AG04450 (cell line): ENCODE data around the gene LRIT1. TPM values are rescaled to one million over a fixed set of nuclear protein-coding genes. Genes with fewer than 3 reads are reported as not detected.
A peak's percentile ranks its signal among the peaks of the same experiment; 100 is the strongest.

Source experiments
- CTCF ChIA-PET: fragments of 300-600, 350-600 bp; formaldehyde crosslinking; extraction: SDS; loops from one replicate; lab custom pipeline; 2022; ENCODE audit warnings: antibody characterized with exemption, inconsistent platforms; lab: Charles Lee
- POLR2A ChIA-PET: fragments of 350-600 bp; formaldehyde crosslinking; extraction: SDS; loops from one replicate; lab custom pipeline; 2021; ENCODE audit warnings: antibody characterized with exemption, inconsistent platforms; lab: Yijun Ruan, JAX
- DNase-seq: peaks from one replicate; pipeline ENCODE4 v3.0.0-alpha.2; 2011; ENCODE audit warnings: low read depth, low spot score
- H3K27ac ChIP-seq: one replicate; pipeline ENCODE4 v1.5.1; 2012; ENCODE audit warnings: low read depth, low read length, control low read depth
- H3K27me3 ChIP-seq: one replicate; pipeline ENCODE4 v1.6.0; 2012; ENCODE audit warnings: low read length; ENCODE audit not compliant: control insufficient read depth, insufficient read depth
- H3K4me3 ChIP-seq: 2 replicates; pipeline ENCODE4 v1.5.1; 2011; ENCODE audit warnings: mild to moderate bottlenecking, low read depth, low read length, control low read depth
- H3K9me3 ChIP-seq: 2 replicates; pipeline ENCODE4 v1.5.1; 2012; ENCODE audit warnings: low read length; ENCODE audit not compliant: control insufficient read depth, insufficient read depth
- polyA plus RNA-seq: library from polyadenylated mRNA; depleted of rRNA; stranded (reverse); fragments of >200 nt; gene quantifications from 2 replicates; pipeline ENCODE4 v1.2.3, GENCODE V29; 2011
- TF ChIP-seq, protein P1 (sequence below): IDR thresholded peaks from 2 replicates; pipeline ENCODE4 v1.5.1; 2011; ENCODE audit warnings: low read depth, low read length, control low read depth, inconsistent platforms

Gene LRIT1
- polyA plus RNA-seq, 1 experiment, result not detected

DNA sequence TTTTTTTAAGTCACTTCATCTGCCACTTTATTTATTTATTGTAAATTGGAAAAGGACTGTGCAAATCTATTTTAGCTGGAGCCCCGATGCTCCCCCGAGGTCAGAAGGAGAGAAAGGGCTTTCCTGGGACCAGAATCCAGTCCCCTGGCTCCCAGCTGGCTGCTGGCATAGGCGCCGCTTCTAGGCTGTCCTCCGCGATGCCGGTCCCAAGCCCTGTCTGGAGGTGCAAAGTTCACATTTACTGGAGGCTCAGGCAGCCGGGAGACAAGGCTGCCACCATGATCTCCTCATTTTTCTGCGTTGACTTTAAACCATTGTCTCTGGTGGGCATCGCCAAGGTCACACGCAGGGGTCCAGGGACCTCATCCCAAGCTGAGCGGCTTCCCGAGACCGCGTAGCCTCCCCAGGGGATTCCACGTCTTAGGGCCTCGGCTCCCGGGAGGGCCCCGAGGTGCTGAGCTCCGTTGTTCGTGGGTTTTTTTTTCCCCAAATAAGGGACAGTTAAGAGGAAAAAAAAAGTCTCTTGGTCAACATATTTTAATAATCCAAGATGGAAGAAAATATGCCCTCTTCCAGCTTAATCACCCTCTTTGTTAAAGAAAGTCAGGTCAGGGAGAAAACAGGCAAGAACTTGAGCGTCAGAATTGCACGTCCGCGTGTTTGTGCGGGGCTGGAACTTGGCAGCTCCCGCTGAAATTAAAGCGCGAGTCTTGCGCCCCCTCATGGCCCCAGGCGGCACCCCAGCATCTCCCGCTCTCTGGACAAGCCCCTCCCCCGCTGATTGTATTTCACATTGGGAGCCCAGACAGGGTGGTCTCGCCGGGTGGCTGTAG, 15.4 kb upstream of the LRIT1 start:
- Histone ChIP-seq H3K4me3 (no peak overlapping the region), H3K27ac (no peak overlapping the region), H3K27me3 (peaks cover 4% of the 10 kb centered on the region), H3K9me3 (no peaks in the 10 kb centered on the region; the same call in 1 of the 2 replicates)
- POLR2A ChIA-PET, result no interaction called here
- TF ChIP-seq, protein P1, sequence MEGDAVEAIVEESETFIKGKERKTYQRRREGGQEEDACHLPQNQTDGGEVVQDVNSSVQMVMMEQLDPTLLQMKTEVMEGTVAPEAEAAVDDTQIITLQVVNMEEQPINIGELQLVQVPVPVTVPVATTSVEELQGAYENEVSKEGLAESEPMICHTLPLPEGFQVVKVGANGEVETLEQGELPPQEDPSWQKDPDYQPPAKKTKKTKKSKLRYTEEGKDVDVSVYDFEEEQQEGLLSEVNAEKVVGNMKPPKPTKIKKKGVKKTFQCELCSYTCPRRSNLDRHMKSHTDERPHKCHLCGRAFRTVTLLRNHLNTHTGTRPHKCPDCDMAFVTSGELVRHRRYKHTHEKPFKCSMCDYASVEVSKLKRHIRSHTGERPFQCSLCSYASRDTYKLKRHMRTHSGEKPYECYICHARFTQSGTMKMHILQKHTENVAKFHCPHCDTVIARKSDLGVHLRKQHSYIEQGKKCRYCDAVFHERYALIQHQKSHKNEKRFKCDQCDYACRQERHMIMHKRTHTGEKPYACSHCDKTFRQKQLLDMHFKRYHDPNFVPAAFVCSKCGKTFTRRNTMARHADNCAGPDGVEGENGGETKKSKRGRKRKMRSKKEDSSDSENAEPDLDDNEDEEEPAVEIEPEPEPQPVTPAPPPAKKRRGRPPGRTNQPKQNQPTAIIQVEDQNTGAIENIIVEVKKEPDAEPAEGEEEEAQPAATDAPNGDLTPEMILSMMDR, result peak; percentile 76
- DNase-seq, result no peak
- CTCF ChIA-PET, result interaction anchor here (0.6 to 4.5 kb wide), 26 partner anchors 10 to 295 kb away, joined by 3 to 47 read pairs (median 4); partner anchors contain the start of gene RGR

DNA sequence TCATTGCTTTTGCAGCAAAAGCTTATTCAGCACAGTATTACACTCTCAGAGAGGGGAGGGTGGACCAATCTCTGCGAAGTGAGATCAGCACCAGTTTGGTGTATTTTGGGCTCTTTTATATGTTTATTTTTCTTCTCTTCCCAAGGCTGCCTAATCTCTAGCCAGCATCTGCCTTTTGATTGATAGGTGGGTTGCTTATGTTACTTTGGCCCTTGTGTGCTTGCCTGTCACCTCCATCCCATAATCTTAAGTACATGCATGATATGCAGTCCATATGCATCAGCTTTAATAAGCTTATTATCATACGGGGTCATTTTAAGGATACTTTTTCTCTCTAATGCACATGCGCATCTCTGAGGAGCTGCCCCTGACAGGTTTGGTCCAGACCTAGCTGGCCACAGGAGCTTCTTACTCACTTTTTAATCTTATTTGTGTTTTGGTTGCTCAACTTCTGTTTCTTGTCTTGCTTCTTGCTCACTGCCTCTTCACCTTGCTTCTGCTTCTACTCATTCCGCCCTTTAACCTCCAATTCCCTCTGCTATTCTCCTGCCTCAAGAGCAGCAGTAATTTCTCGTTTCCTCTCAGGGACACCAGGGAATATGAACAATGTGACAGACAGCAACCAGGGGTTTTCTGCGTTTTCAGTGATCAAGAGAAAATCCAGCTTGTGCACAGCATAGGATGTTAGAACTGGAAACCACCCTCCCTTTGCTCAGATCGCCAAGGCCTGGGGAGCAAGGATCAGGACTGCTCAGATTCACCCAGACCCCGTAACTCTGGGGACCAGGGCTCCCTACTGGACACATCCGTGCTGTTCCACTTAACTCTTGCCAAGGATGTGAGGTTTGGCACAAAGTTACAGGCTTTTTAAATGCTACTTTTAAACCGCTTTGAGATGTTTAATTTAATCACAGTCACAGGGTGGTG, 13.5 kb upstream of the LRIT1 start:
- H3K27ac ChIP-seq, result no peak overlapping the region
- TF ChIP-seq, protein P1, result no peak
- H3K4me3 ChIP-seq, result no peak overlapping the region
- H3K27me3 ChIP-seq, result peaks cover 4% of the 10 kb centered on the region
- no peak for DNase-seq
- ChIA-PET POLR2A (no interaction called here), CTCF (interaction anchor here (1.3 to 4.5 kb wide), 3 partner anchors 9 to 284 kb away, joined by 3 to 47 read pairs (median 38); no protein-coding TSS in a partner anchor)
- no peaks in the 10 kb centered on the region; the same call in 1 of the 2 replicates for H3K9me3 ChIP-seq

DNA sequence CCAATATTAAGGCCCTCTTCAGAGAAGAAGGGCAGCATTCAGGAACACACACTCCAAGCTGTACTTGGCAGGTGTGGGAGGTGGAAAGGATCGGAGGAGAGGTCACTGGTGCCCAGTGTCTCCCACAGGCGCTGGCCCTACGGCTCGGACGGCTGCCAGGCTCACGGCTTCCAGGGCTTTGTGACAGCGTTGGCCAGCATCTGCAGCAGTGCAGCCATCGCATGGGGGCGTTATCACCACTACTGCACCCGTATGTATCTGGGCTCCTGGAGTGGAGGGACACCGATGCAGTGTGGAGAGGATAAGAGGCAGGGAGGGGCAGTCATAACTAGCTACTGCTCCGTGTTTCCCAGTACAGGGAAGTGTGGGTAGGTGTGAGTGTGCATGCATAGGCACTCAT, 7.4 kb upstream of the LRIT1 start:
- POLR2A ChIA-PET, result no interaction called here

DNA sequence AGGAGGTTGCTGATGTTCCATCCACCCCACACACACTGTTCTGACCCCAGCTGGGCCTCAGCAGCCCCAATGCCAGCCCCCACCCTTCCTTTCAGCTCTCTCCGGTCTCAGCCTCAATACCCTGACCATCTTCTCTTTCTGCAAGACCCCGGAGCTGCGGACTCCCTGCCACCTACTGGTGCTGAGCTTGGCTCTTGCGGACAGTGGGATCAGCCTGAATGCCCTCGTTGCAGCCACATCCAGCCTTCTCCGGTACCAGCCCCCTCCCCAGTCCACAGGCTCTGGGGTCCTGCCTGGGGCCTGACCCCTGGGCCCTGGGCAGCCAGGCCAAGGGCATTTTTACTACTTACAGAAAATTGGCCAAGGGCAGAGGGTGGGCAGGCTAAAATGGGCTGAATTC, 6.2 kb upstream of the LRIT1 start:
- CTCF ChIA-PET, result interaction anchor here (1.7 kb wide), 1 partner anchor 17 kb away, joined by 5 read pairs; no protein-coding TSS in a partner anchor
- Histone ChIP-seq H3K27ac (no peak overlapping the region), H3K27me3 (peaks cover 18% of the 10 kb centered on the region), H3K9me3 (no peaks in the 10 kb centered on the region), H3K4me3 (no peak overlapping the region)
- TF ChIP-seq, protein P1, result no peak
- POLR2A ChIA-PET, result no interaction called here
- no peak for DNase-seq

More for the DNA sequence above, 7.4 kb upstream of the LRIT1 start:
- H3K27ac ChIP-seq, result no peak overlapping the region
- peaks cover 18% of the 10 kb centered on the region for H3K27me3 ChIP-seq
- CTCF ChIA-PET, result interaction anchor here (2.2 kb wide), 1 partner anchor 16 kb away, joined by 7 read pairs; no protein-coding TSS in a partner anchor
- H3K9me3 ChIP-seq, result no peaks in the 10 kb centered on the region
- TF ChIP-seq, protein P1, result no peak
- H3K4me3 ChIP-seq, result no peak overlapping the region
- DNase-seq, result no peak
